ENCODE measurements around the gene CABLES1.
"Not testable (repeated sequence)": the region's sequence is repeated elsewhere in the genome, so short reads cannot be mapped to it uniquely, and the experiment has no call there.

CABLES1 gene, protein sequence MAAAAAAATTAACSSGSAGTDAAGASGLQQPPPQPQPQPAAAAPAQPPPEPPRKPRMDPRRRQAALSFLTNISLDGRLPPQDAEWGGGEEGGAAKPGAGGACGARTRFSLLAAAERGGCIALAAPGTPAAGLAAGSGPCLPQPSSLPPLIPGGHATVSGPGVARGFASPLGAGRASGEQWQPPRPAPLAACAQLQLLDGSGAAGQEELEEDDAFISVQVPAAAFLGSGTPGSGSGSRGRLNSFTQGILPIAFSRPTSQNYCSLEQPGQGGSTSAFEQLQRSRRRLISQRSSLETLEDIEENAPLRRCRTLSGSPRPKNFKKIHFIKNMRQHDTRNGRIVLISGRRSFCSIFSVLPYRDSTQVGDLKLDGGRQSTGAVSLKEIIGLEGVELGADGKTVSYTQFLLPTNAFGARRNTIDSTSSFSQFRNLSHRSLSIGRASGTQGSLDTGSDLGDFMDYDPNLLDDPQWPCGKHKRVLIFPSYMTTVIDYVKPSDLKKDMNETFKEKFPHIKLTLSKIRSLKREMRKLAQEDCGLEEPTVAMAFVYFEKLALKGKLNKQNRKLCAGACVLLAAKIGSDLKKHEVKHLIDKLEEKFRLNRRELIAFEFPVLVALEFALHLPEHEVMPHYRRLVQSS

DNA sequence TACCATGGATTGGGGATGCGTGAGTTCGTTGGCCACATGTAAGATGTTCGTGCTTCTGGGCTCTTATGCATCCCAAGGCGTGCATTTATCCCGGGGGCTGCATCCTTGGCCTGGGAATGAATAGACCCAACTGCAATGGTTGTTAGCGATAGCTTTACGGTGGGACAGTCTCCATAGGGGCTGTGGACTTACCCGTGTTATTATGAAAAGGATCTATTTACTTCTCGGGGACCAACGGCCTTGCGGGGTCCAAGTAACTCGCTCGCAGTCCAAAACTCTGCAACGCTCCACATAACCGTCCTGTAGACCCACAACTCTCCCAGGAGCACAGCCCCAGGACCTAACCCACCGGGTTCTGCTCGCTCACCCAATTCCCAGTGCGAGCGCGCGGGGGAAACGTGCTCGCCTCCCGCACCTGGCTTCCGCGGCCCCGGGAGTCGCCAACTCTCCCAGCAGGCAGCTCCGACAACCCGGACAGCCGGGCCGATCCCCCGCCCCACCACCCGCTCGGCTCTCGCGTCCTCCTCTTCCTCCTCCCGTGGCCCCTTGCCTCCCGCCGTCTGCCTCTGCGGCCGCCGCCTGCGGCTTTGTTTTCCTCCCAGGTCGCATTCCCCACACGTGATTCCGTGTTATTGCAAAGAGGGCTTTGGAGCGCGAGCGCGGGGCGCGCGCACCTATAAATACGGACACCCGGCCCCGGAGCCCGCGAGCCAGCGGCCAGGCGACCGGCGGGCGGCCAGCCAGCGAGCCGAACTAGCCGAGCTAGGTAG is at the start of gene CABLES1:
TSS of gene CABLES1 (plus strand) at position 706 of the 770 bp plus-strand sequence. CDS start 278 bp downstream, outside the sequence.
- peak; percentile 33; the same call in 1 of the 2 replicates for TF ChIP-seq POLR2A (IDR thresholded peaks at IDR 0.05; ENCODE audit: low read depth, low read length)
- peak; percentile 69 for DNase-seq (ENCODE audit: insufficient read length, low spot score)
- no peak for FAIRE-seq

DNA sequence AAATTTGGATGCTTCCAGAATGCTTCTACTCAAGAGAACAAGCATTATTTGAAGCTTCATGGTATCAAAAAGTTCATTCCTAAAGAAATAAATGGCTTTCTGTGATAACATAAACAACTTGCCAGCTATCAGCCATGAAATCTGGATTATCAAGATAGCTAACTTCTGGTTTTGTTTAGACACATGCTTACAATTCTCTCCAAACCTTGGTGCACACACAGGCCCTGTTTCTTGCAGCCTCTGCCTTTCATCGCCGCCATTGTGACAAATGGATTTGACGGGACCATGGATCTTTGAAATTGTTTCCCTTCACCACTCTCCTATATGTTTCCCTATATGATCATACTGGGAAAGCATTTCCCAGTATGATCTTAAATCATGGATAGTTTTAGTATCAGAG is 47.9 kb upstream of the CABLES1 start:
- no peak for TF ChIP-seq POLR2A (IDR thresholded peaks at IDR 0.05; ENCODE audit: low read depth, low read length)
- DNase-seq (ENCODE audit: insufficient read length, low spot score) (no peak), FAIRE-seq (no peak)

DNA sequence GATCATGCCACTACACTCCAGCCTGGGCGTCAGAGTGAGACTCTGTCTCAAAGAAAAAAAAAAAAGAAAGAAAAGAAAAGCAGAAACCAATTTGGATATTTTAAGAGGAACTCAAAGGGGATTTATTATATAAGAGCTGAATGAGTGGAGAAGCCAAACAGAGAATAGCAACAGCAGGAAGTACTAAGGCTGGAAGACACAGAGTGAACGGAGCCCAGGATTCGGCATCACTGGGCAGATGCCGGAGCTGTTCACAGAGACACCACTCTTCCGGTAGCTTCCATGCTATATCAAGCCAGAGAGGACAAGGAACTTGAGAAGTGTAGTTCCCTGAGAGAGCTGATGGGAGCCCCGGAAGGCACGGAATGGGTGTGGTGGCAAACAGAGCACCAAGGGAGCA is 47.0 kb upstream of the CABLES1 start:
- DNase-seq (ENCODE audit: insufficient read length, low spot score), result no peak
- TF ChIP-seq POLR2A (IDR thresholded peaks at IDR 0.05; ENCODE audit: low read depth, low read length), result no peak
- no peak for FAIRE-seq

DNA sequence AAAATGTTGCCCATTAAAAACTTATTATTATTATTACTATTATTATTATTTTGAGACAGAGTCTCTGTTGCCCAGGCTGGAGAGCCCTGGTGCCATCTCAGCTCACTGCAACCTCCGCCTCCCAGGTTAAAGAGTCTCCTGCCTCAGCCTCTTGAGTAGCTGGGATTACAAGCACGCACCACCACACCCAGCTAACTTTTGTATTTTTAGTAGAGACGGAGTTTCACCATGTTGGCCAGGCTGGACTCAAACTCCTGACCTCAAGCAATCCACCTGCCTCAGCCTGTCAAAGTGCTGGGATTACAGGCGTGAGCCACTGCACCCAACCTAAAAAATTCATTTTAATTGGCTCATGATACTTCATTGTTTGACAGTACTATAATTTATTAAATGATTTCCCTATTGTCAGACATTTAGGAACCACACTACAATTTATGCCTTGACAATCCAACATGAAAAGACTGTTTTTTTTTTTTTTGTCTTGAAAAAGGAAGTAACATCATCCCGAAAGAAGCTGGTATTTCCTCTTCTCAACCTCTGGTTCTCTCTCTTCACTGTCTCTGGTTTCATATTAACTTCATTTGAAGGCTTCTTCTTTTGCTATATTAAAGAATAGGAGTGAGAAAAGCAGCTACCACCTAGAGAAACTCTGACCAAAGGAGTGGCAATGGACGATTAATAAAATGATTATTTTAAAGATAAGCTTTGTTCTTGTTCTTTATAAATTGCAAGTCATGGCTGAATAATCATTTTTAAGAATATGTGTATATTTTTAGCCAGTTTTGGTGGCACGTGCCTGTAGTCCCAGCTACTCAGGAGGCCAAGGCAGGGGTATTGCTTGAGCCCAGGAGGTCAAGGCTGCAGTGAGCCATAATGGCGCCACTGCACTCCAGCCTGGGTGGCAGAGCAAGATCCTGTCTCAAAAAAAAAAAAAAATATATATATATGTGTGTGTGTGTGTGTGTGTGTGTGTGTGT is 44.0 kb upstream of the CABLES1 start:
- FAIRE-seq; DNase-seq (ENCODE audit: insufficient read length, low spot score): not testable (repeated sequence)

GRCh38 chr18:23092121-23092520 is 43.2 kb upstream of the CABLES1 start:
- DNase-seq (ENCODE audit: insufficient read length, low spot score) (no peak), FAIRE-seq (no peak)
- no peak for TF ChIP-seq POLR2A (IDR thresholded peaks at IDR 0.05; ENCODE audit: low read depth, low read length)

DNA sequence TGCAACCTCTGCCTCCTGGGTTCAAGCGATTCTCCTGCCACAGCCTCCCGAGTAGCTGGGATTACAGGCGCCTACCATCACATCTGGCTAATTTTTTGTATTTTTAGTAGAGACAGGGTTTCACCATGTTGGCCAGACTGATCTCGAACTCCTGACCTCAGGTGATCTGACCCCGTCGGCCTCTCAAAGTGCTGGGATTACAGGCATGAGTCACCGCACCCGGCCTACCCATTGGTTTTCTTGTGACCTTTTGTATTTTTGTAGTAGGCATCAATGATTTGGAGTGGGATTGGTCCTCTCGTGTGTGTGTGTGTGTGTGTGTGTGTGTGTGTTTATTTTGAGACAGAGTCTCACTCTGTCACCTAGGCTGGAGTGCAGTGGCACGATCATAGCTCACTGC is 42.2 kb upstream of the CABLES1 start:
- not testable (repeated sequence) for DNase-seq (ENCODE audit: insufficient read length, low spot score); FAIRE-seq

GRCh38 chr18:23093772-23094171 is 41.5 kb upstream of the CABLES1 start:
- DNase-seq (ENCODE audit: insufficient read length, low spot score), result no peak
- FAIRE-seq, result no peak
- TF ChIP-seq POLR2A (IDR thresholded peaks at IDR 0.05; ENCODE audit: low read depth, low read length), result no peak

DNA sequence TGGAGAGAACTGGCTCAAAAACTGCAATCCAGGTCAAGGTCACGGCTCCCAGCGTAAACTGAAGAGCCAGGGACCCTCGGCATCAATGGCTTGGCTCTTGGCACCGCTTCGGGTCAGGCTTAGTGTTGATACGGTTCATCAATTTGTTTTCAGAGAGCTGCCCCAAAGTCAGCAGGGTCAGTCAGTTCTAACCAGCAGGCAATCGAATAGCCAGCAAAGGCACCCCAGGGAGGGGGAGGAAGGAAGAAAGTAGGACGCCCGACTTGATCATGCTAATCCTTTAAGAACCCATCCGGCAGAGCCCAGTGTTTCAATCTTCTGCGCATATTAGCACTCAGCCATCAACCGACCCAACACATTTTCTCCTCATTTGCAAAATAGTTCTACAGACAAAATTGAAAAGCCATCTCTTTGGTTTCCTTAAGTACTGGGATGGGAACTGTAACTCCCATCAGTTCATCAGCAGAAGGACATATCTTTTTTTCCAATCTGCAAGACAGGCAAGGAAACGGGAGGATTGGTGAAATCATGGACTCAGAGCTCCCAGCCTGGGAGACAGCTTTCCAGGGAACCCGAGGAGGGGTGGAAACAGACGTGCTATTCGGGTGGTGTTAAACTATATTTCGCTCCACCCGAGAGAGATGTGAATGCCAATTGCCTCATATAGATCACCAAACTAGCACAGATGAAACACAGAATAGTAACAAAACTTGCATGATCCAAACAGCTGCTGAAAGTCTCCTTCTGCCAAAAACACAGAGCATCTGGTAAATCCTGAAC is 40.7 kb upstream of the CABLES1 start:
- FAIRE-seq, result no peak
- no peak for TF ChIP-seq POLR2A (IDR thresholded peaks at IDR 0.05; ENCODE audit: low read depth, low read length)
- no peak for DNase-seq (ENCODE audit: insufficient read length, low spot score)

DNA sequence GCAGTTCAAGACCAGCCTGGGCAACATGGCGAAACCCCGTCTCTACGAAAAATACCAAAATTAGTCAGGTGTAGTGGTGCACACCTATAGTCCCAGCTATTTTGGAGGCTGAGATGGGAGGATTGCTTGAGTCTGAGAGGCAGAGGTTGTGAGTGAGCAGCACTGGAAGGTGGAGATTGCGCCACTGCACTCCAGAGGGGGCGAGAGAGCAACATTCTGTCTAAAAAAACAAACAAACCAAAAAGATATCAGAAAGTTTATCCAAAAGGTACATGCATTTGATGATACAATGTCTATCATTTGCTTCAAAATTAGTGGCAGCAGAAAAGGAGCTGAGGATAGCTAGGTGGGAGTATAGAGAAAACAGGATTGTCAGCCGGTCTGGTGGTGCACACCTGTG is 39.8 kb upstream of the CABLES1 start:
- DNase-seq (ENCODE audit: insufficient read length, low spot score), result no peak
- FAIRE-seq, result no peak
- TF ChIP-seq POLR2A (IDR thresholded peaks at IDR 0.05; ENCODE audit: low read depth, low read length), result no peak

DNA sequence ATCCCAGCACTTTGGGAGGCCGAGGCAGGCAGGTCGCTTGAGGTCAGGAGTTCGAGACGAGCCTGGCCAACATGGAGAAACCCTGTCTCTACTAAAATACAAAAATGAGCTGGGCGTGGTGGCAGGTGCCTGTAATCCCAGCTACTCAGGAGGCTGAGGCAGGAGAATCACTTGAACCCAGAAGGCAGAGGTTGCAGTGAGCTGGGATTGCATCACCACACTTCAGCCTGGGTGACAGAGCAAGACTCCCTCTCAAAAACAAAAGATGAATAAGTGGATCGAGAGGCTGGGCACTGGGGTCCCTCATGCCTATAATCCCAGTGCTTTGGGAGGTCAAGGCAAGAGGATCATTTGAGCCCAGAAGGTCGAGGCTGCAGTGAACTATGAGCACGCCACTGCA is 38.3 kb upstream of the CABLES1 start:
- DNase-seq (ENCODE audit: insufficient read length, low spot score); FAIRE-seq: not testable (repeated sequence)

DNA sequence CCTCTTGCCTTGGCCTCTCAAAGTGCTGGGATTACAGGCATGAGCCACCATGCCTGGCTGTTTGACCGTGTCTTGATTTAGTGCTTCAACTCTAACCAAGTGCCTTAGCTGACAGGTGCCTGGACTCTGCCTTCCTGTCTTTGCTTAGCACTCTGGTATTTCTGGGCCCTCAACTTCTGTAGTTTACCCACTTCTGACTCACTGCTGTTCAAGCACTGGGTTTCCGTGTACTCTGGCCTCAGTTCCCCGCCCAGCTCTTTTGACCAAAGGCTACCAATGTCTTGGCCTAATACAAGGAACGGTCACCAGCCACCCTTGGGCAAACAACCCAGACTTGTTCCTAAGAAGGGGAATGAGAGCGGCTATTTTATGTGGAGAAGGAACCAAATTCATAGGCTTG is 35.7 kb upstream of the CABLES1 start:
- no peak for FAIRE-seq
- DNase-seq (ENCODE audit: insufficient read length, low spot score), result no peak

DNA sequence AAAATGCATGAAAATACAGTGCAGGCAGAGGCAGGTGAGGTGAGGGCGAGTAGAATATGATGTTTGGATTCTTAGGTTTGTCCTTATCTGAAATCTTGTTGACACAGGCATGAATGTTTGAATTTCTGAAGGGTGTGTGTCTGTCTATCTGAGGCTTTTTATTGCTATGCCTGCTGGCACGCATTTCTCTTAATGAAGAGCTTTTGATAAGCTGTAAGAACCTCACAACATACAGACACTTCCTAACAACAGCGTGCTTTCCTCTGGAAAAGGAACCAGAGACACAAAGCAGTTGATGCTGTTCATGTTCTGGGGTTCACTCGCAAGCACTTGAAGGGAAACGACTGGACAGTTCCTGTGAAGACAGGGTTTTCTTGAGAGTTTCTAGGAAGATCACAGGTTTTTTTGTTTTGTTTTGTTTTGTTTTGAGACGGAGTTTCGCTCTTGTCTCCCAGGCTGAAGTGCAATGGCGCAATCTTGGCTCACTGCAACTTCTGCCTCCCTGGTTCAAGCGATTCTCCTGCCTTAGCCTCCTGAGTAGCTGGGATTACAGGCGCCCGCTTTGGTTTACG is 33.3 kb upstream of the CABLES1 start:
- no peak for TF ChIP-seq POLR2A (IDR thresholded peaks at IDR 0.05; ENCODE audit: low read depth, low read length)
- no peak for DNase-seq (ENCODE audit: insufficient read length, low spot score)
- FAIRE-seq, result no peak

More for the DNA sequence above, 35.7 kb upstream of the CABLES1 start:
- no peak for TF ChIP-seq POLR2A (IDR thresholded peaks at IDR 0.05; ENCODE audit: low read depth, low read length)
